Activated CD8-positive, alpha-beta memory T cell treated with anti-CD3 and anti-CD28 coated beads, Interleukin-2, amount 50 U/mL, for 24 hours (primary cell): ENCODE data around the gene PTPRM.

Source experiments
- DNase-seq: peaks from one replicate; pipeline ENCODE4 v3.0.0-alpha.2; 2020; ENCODE audit errors: extremely low read depth

Gene PTPRM

GRCh38 chr18:7567474-7568425 lies 634 bp downstream of the PTPRM start:
- no peak for DNase-seq

- no peak for DNase-seq
These were observed 1.3 kb downstream of the PTPRM start for GRCh38 chr18:7568426-7568825.

- no peak for DNase-seq
These were observed 4.5 kb downstream of the PTPRM start for GRCh38 chr18:7571626-7572025.

- DNase-seq = no peak
These were observed 5.7 kb downstream of the PTPRM start for GRCh38 chr18:7572822-7573221.

GRCh38 chr18:7575465-7576028 lies 8.4 kb downstream of the PTPRM start:
- DNase-seq = no peak

GRCh38 chr18:7576077-7576476 lies 9.0 kb downstream of the PTPRM start:
- no peak for DNase-seq

- DNase-seq = no peak
These were observed 9.6 kb downstream of the PTPRM start for GRCh38 chr18:7576685-7577084.

- DNase-seq = no peak
These were observed 10.6 kb downstream of the PTPRM start for GRCh38 chr18:7577706-7578105.

- DNase-seq = no peak
These were observed 12.2 kb downstream of the PTPRM start for GRCh38 chr18:7579176-7579917.

- no peak for DNase-seq
These were observed 12.9 kb downstream of the PTPRM start for GRCh38 chr18:7579918-7580542.

GRCh38 chr18:7584646-7585275 lies 17.6 kb downstream of the PTPRM start:
- DNase-seq = no peak

- DNase-seq = no peak
These were observed 18.2 kb downstream of the PTPRM start for GRCh38 chr18:7585276-7585670.

GRCh38 chr18:7586379-7586778 lies 19.3 kb downstream of the PTPRM start:
- no peak for DNase-seq

GRCh38 chr18:7590826-7591560 lies 23.9 kb downstream of the PTPRM start:
- no peak for DNase-seq

GRCh38 chr18:7592305-7593071 lies 25.4 kb downstream of the PTPRM start:
- no peak for DNase-seq

GRCh38 chr18:7593218-7593819 lies 26.2 kb downstream of the PTPRM start:
- DNase-seq = no peak

- no peak for DNase-seq
These were observed 29.0 kb downstream of the PTPRM start for GRCh38 chr18:7596147-7596546.

GRCh38 chr18:7597500-7597899 lies 30.4 kb downstream of the PTPRM start:
- DNase-seq = no peak

- DNase-seq = no peak
These were observed 31.3 kb downstream of the PTPRM start for GRCh38 chr18:7598167-7599047.
